ENCODE results near the gene C1QTNF1.
"Not testable (repeated sequence)": the region's sequence is repeated elsewhere in the genome, so short reads cannot be mapped to it uniquely, and the experiment has no call there.

C1QTNF1 gene

DNA sequence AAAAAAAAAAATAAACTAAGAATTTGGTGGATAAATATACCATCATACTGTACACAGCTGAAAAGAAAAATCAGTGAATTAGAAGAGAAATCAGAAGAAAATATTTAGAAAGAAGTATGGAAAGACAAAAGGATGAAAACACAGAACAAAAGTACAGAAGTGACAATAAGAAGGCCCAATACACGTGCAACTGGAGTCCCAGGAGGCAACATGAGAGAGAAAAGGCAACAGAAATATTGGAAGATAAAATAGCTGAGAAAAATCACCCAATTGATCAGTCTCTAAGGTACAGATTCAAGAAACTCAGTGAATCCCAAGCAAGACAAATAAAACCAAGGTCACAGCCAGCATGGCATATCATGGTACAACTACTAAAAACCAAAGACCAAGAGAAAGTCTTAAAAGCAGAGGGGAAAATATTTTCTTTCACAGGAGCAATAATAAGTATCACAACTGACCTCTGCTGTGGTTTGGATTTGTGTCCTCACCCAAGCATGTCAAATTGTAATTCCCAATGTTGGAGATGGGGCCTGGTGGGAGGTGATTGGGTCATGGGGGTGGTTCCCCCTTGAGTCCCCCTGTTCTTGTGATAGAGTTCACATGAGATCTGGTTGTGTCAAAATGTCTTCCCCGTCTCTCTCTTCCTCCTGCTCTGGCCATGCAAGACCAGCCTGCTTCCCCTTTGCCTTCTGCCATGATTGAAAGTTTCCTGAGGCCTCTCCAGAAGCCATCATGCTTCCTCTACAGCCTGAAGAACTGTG lies 30.4 kb downstream of the C1QTNF1 start:
- DNase-seq (ENCODE audit: low spot score): no peak

DNA sequence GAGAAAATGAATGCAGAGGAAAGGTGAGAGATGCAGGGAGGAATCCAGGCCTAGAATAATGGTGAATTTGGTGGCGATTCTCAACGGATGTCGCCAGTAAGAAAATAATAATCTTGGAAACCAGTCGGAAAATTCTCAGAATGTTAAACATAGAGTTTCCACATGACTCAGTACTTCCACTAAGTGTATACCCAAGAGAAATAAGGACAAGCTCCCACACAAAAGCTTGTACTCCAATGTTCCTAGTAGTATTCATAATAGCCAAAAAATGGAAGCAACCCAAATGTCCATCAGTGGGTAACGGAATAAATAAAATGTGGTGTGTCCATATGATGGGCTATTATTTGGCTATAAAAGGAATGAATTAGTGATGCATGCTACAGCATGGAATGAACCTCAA lies 31.2 kb downstream of the C1QTNF1 start:
- no peak for DNase-seq (ENCODE audit: low spot score)

DNA sequence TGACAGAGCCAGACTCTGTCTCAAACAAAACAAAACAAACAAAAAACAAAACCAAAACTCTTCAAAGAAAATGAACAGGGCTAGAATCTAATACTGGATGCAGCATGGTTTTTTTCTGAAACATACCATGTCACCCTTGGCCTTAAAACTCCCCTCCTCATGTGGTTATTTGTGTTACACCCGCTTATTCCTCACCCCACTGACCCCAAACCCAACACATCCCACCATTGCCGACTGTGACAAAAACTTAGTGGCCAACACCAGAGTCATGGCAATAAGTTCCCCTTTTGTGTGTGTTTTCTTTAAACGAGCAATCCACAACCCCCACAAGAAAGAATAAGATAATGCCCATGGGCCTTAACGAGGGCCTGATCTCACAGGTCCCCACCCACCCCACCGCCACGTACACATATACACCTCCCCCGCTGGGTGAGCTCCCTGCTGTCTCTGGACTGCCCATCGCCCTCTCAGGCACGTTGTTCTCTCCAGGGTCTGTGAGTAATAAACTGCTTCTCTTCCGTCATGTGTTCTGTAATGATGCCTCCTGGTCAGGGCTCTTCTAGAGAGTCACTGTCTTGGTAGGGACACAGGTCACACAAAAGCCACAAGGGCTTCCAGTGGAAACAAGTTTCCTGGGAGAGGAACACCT lies 33.9 kb downstream of the C1QTNF1 start:
- DNase-seq (ENCODE audit: low spot score): no peak

DNA sequence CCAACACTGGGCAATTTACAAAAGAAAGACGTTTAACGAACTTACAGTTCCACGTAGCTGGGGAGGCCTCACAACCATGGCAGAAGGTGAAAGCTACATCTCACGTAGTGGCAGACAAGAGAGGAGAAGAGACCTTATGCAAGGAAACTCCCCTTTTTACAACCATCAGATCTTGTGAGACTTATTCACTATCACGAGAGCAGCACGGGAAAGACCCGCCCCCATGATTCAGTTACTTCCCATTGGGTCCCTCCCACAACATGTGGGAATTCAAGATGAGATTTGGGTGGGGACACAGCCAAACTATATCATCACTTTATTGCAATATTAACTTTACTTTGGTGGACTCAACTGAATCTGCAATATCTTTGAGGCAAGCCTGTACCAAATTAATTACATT lies 38.7 kb downstream of the C1QTNF1 start:
- DNase-seq (ENCODE audit: low spot score): no peak

DNA sequence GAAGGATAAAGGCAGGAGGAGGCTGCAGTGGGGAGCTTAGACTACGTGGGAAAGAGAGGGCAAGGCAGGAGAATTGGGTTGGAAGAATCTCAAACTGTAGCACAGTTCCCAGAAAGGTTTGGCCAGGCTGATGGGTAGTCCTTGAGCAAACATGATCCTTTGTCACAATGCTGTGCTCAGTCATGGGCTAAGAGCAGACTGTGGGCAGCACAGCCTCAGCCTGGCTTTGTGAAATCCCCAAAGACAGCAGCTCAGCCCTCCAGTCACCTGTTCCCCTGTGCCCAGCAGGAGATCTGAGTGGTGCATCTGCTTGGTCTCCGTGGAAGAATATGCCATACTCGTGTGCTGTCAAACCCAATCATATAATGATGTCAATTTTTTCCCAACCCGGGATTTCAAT lies 40.1 kb downstream of the C1QTNF1 start:
- DNase-seq (ENCODE audit: low spot score): no peak

DNA sequence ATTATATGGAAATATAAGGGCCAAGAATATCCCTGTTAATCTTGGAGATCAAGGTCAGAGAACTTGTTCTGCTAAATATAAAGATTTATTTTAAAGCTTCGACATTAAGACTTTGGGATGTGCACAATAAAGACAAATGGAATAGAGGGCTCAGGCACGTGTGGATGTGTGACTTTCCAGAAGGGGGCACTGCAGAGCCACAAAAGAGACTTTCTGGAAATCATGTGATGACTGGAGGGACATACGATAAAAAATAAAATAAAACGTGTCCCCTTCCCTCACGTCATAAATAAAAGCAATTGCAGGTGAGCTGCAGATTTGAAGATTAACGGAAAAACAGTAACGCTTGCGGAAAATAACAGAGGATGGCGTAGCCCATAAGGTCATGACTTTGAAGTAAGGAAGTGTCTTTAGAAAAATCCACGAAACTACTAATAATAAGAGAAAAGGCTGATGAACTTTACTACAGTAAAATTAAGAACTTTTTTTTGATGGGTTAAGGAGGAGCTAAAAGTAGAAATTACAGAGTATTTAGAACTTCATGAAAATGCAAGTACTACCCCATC lies 41.2 kb downstream of the C1QTNF1 start:
- no peak for DNase-seq (ENCODE audit: low spot score)

DNA sequence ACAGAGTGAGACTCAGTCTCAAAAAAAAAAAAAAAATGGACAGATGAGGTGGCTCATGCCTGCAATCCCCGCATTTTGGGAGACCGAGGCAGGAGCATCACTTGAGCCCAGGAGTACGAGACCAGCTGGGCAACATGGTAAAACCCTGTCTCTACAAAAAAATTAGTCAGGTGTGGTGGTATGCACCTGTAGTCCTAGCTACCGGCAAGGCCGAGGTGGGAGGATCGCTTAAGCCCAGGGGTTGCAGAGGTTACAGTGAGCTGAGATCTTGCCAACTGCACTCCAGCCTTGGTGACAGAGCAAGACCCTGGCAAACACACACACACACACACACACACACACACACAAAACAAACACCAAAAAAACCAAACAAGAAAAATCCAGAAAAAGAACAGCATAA lies 43.0 kb downstream of the C1QTNF1 start:
- DNase-seq (ENCODE audit: low spot score): no peak

DNA sequence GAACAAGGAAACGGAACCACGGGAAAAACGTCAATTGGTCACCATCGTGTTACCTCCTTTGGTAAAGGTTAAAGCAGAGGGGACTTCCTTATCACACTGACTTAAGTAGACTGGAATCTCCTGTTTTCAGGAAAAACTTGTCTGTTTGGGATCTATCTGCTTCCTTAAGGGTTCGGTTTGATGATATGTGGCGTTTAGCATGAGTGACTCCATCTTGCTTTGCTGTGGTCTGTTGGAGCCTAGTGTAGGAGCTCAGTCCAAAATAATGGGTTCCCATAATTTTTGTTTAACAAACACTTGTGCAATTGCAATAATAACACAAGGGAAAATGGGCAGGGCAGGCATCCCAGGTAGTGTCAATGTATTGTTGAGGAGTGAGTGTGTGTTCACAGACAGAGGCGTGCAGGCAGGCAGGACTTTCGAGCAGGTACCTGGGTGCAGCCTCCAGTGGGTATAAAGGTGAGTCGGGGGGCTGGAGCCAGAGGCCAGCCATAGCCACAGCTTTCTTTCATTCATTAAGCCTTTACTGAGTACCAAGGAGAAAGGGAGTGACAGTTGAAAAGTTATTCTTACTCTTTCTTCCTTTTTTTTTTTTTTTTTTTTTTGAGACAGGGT lies 46.4 kb downstream of the C1QTNF1 start:
- DNase-seq (ENCODE audit: low spot score): no peak

DNA sequence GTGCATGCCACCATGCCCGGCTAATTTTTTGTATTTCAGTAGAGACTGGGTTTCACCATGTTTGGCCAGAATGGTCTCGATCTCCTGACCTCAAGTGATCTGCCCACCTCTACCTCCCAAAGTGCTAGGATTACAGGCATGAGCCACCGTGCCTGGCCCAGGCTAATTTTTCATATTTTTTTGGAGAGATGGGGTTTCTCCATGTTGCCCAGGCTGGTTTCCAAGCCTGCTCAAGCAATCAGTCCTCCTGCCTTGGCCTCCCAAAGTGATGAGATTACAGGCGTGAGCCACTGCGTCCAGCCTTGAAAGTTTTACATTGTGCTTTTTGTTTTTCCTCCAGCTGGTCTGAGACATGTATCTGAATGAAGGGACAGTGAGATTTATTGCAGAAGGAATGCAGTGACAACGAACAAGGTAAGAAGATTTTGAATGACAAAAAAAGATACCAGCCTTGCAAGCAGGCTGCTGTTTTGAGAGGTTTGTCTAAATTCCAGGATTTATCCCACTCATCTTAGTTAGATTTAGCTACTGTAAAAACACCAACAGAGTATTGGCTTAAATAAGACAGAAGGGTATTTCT lies 47.3 kb downstream of the C1QTNF1 start:
- DNase-seq (ENCODE audit: low spot score): no peak

DNA sequence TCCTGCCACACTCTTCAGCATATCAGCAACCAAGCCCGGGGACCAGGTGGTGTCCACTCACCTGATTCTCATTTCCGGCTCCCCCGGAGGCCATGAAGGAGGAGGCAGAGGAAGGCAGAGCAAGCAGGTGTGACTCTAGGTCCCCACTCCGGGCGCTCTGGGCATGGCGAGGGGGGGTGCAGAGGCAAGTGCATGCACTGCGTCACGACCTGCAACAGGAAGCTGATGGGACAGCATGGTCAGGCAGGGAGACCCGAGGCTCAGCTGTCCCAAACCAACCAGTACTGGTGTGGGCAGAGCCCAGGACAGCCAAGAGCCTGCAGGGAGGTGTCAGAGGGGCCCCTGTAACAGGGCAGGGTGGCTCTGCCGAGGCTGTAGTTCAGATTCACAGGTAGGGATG lies 48.6 kb downstream of the C1QTNF1 start:
- DNase-seq (ENCODE audit: low spot score): no peak

DNA sequence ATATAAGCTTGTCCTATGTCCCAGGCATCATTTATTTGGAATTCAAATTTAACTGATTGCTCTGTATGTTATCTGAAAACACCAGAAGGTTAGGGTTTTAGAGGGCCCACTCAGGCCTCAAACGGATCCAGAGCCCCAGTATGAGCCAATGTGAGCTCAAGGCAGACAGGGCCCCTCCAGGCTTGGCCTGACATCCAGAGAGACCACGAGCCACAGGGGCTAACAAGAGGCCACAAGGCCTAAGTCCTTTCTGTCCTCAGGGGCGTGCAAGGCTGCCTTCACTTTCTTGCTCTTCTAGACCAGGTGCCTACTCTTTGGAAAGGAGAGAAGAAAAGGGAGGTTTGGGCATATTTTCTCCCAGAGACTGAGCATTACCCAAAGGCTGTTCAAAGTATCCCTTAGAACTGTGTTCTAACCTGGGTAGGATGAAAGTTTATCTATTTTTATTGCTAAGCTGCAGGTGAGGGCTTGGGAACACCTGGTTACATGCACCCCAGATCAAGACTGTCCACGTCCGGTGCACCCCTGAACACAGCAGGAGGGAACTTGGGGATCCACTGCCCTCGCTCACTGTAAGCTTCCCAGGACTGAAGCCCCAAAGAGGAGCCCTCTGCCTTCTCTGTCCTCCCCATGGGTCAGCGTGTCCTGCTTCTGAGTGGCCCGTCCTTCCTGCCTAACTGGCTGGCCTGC lies 49.2 kb downstream of the C1QTNF1 start:
- no peak for DNase-seq (ENCODE audit: low spot score)

DNA sequence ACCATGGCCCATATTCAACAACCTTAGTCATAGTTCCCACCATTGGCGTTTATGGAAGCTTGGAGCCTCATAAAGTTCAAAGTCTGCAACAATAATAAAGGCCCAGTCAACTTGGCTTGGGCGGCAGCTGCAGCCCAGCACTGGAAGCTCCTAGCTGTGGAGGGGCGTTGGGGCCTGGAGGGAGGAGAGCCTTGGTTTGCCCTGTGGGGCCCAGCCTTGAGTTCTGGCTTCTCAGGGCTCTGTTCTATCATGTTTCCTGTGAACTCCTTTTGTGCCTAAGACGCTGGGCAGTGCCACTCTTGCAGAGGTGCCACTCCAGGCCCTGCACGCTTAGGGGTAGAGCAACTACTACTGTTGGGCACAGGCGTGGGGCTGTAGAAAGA lies 49.7 kb downstream of the C1QTNF1 start:
- no peak for DNase-seq (ENCODE audit: low spot score)

DNA sequence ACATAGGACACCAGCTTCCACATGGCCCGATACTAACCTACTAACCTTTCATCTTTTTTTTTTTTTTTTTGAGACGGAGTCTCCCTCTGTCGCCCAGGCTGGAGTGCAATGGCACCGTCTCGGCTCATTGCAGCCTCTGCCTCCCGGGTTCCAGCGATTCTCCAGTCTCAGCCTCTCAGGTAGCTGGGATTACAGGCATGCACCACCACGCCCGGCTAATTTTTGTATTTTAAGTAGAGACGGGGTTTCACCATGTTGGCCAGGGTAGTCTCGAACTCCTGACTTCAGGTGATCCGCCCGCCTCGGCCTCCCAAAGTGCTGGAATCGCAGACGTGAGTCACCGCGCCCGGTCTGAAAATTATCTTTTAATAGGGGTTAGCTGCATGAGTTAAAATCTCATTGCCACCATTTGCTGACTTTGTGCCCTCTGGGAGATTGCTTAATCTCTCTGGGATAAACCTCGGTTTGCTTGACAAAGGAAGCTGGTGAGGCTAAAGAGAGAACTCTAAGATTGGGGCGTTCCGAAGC lies 50.2 kb downstream of the C1QTNF1 start:
- not testable (repeated sequence) for DNase-seq (ENCODE audit: low spot score)

DNA sequence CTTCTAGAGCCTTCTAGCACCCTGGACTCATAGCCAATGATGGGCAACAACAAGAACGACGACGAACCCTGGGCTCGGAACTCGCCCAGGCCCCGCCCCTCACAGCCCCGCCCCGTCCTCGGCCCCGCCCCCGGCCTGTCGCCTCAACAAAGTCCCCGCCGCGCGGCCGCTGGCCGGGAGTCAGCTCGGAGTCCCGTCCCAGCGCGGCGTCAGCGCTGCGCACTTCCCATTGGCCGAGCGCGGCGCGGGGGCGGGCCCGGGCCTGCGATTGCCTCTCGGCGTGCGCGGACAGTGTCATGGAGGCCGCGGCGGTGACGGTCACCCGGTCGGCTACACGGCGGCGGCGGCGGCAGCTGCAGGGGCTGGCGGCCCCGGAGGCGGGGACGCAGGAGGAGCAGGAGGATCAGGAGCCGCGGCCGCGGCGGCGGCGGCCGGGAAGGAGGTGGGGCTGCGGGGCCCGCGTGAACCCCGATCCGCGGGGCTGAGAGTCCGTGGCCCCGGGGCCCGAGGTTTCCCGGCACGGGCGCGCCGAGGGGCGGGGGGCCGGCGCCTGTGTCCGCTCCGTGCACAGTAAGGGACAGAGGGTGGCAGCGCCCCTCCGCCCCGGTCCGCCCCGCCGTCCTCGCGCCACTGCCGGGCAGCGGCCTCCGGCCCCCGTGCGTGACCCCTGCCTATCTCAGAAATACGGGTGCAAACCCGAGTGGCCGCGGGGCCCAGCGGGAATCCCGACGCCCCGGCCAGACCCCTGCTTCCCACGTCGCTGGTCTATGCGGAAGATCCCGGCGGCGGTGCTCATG lies 50.9 kb downstream of the C1QTNF1 start, which contains the start of gene ENGASE:
Gene ENGASE (plus strand): TSS at position 176 of the 797 bp plus-strand sequence. CDS start 121 bp downstream, at position 297.
- DNase-seq (ENCODE audit: low spot score): peak; percentile 99

DNA sequence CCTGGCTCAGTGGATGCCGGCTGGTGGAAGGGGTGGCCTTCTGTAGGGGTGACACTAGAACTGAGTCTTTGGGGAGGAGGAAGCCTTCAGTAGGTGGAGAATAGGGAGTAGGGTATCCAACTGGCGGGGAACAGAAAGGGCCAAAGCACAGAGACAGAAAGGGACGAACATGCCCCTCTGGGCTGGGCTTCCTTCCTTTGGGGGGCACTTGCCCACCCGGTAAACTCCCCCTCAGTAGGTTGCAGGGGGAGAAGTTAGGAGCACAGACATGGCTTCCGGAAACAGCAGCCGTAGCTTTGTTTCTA lies 51.4 kb downstream of the C1QTNF1 start:
- DNase-seq (ENCODE audit: low spot score): no peak

DNA sequence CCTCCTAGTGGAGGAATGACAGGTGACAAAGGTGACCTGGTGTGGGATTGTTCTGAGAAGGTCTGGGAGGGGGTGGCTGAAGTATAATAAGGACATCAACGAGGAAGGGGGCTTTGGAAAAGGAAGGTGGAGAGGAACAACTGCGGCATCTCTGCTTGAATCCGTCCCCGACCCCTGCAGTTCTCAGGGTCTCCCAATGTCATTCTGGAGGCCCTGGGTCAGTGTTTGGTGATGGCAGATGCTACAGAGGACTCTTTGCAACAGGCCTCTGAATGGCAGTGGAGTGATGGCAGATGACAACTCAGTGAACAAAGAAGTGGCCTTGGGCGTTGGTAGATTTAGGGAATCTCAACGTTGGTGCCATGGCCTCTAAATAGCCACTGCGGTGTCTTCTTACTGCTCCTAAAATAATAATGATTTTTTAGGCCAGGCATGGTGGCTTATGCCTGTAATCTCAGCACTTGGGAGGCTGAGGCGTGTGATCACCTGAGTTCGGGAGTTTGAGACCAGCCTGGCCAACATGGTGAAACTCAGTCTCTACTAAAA lies 52.0 kb downstream of the C1QTNF1 start:
- no peak for DNase-seq (ENCODE audit: low spot score)

DNA sequence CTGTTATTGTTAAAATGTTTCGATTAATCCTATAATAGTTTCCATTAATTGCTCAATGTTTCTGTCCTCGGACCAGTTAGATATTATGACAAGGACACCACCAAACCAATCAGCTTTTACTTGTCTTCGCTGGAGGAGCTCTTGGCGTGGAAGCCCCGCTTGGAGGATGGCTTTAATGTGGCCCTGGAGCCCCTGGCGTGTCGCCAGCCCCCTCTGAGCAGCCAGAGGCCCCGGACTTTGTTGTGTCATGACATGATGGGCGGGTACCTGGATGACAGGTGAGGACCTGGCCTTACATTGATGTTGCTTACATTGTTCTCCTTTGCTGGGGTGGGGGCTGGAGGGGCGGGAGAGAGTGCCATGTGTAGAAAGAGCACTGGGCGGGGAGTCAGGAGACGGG lies 53.6 kb downstream of the C1QTNF1 start:
- no peak for DNase-seq (ENCODE audit: low spot score)

DNA sequence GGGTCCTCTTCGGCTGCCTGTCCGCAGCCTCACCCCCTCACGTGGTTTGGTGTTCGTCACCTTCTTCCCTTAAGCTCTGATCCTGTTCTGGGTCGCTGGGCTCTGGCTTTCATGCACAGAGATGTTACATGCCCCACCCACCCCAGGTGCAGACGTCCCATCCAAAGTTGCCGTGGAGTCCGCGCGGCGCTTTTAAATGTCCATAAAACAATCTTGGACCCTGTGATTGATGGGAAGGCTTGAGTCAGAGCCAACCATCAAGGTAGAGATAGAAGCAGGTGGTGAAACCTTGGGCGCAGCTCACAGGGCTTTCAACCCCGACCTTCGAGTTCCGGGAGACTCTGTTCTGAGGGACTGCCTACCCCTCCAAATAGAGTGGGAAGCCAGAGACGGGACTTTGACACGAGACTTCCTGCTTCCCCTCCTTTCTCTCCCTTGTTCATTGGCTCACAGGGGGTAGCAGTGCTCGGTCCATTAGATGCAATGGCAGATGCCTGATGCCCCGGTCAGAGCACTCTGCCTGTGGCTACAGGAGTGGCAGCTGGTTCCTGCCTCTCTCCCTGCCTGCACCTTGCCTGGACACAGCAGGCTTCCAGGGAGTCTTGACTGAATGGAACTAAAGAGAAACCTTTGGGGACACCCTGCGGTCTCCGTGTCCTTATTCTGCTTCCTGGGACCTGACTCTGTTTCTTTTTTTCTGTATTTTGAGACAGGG lies 54.7 kb downstream of the C1QTNF1 start:
- DNase-seq (ENCODE audit: low spot score): no peak

DNA sequence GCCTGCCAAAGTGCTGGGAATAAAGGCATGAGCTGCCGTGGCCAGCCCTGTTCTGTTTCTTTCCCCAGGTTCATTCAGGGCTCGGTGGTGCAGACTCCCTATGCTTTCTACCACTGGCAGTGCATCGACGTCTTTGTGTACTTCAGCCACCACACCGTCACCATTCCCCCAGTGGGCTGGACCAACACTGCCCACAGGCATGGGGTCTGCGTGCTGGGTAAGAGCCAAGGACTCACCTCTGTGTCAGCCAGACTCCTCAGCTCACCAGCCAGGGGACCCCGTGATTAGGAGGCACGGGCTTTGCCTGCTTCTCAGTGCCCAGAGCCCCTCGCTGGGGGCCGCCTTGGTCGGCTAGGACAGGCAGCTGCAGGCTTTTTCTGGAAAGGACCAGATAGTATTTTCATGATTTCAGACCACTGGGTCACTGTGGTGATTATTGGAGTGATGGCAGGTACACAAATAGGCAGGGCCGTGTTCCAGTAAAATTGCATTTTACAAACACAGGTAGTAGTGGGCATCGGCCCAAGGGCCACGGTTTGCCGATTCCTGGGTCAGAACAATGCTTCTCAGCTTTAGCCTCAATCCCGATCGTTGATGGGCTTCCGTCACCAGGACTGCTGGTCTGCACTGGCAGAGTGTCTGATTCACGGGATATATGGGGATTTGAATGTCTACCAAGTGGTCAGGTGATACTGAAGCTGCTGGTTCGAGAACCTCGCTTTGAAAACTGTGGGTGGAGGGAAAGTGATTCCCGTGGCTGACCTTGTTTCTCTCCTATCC lies 55.6 kb downstream of the C1QTNF1 start:
- no peak for DNase-seq (ENCODE audit: low spot score)

Measured in AG08396 (cell line).